Body of pancreas (tissue), 4 donors: ENCODE measurements around the gene GOLGA6L7.

Experiments used
- POLR2A ChIP-seq, 3 donors: fragments of 450-650 bp; IDR thresholded peaks; one replicate each; pipeline ENCODE4 v1.6.1; 2016; ENCODE audit warnings: antibody characterized with exemption in 3 of 3, mild to moderate bottlenecking in 2 of 3
- TF ChIP-seq, protein P1 (sequence below), 7 experiments: fragments of 450-650 bp in 4 of 7; fragments of 200-600 bp in 3 of 7; sonication (generic) in 3 of 7; IDR thresholded peaks; one replicate each; pipeline ENCODE4 v1.5.1; 2016 to 2019; ENCODE audit warnings: antibody characterized with exemption in 7 of 7

DNA sequence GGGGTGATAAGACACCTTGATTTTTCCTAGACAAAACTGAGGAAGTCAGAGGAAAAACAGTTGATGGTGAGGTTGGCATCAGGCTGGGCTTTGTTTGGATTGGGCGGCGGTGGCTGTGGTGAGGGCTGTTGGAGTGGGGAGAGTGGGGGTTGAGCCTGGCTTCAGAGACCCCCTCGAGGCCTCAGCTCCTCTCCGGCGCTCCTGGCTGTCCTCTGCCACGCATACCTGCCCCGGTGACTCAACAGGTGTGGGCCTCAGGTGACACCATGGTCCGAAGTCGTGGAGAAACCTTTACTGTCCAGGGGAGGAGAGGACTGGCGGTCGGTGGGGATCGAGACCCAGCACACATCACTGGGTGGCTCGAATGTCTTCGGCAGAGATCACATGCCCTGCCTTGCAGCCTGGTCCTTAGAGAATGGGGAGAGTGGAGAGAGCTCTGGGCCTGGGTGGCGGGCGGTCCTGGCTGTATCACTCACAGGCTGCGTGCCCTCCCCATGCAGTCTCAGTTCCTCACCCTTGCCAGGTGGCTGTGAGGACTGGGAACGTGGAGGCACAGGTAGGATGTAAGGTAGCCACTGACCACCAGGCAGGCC is 40.0 kb upstream of the GOLGA6L7 start:
- TF ChIP-seq, protein P1, sequence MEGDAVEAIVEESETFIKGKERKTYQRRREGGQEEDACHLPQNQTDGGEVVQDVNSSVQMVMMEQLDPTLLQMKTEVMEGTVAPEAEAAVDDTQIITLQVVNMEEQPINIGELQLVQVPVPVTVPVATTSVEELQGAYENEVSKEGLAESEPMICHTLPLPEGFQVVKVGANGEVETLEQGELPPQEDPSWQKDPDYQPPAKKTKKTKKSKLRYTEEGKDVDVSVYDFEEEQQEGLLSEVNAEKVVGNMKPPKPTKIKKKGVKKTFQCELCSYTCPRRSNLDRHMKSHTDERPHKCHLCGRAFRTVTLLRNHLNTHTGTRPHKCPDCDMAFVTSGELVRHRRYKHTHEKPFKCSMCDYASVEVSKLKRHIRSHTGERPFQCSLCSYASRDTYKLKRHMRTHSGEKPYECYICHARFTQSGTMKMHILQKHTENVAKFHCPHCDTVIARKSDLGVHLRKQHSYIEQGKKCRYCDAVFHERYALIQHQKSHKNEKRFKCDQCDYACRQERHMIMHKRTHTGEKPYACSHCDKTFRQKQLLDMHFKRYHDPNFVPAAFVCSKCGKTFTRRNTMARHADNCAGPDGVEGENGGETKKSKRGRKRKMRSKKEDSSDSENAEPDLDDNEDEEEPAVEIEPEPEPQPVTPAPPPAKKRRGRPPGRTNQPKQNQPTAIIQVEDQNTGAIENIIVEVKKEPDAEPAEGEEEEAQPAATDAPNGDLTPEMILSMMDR (IDR thresholded peaks at IDR 0.05) = no peak
- no peak for TF ChIP-seq POLR2A (IDR thresholded peaks at IDR 0.05)
